ENCODE data around the gene RAB9A.

RAB9A gene

GRCh38 chrX:13658602-13659001 is 30.3 kb upstream of the RAB9A start:
- H3K4me3 ChIP-seq (ENCODE audit: control insufficient read depth, low read depth, low read length): no peak overlapping the region
- TF ChIP-seq, protein P1, sequence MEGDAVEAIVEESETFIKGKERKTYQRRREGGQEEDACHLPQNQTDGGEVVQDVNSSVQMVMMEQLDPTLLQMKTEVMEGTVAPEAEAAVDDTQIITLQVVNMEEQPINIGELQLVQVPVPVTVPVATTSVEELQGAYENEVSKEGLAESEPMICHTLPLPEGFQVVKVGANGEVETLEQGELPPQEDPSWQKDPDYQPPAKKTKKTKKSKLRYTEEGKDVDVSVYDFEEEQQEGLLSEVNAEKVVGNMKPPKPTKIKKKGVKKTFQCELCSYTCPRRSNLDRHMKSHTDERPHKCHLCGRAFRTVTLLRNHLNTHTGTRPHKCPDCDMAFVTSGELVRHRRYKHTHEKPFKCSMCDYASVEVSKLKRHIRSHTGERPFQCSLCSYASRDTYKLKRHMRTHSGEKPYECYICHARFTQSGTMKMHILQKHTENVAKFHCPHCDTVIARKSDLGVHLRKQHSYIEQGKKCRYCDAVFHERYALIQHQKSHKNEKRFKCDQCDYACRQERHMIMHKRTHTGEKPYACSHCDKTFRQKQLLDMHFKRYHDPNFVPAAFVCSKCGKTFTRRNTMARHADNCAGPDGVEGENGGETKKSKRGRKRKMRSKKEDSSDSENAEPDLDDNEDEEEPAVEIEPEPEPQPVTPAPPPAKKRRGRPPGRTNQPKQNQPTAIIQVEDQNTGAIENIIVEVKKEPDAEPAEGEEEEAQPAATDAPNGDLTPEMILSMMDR (conservative IDR thresholded peaks at IDR 0.05; ENCODE audit: control insufficient read depth, insufficient read depth, low read depth, low read length): peak; percentile 77
- peak; percentile 73 for DNase-seq (ENCODE audit: low read depth)

GRCh38 chrX:13659063-13659462 is 29.9 kb upstream of the RAB9A start:
- TF ChIP-seq, protein P1 (conservative IDR thresholded peaks at IDR 0.05; ENCODE audit: control insufficient read depth, insufficient read depth, low read depth, low read length): no peak
- no peak overlapping the region for H3K4me3 ChIP-seq (ENCODE audit: control insufficient read depth, low read depth, low read length)
- DNase-seq (ENCODE audit: low read depth): peak; percentile 81

- DNase-seq (ENCODE audit: low read depth): no peak
- H3K4me3 ChIP-seq (ENCODE audit: control insufficient read depth, low read depth, low read length): peak overlapping the region; percentile 26
- TF ChIP-seq, protein P1 (conservative IDR thresholded peaks at IDR 0.05; ENCODE audit: control insufficient read depth, insufficient read depth, low read depth, low read length): no peak
These were observed 27.1 kb upstream of the RAB9A start for GRCh38 chrX:13661735-13662288.

GRCh38 chrX:13662355-13662791 is 26.6 kb upstream of the RAB9A start:
- peak; percentile 94 for DNase-seq (ENCODE audit: low read depth)
- peak overlapping the region; percentile 26 for H3K4me3 ChIP-seq (ENCODE audit: control insufficient read depth, low read depth, low read length)
- TF ChIP-seq, protein P1 (conservative IDR thresholded peaks at IDR 0.05; ENCODE audit: control insufficient read depth, insufficient read depth, low read depth, low read length): no peak

DNA sequence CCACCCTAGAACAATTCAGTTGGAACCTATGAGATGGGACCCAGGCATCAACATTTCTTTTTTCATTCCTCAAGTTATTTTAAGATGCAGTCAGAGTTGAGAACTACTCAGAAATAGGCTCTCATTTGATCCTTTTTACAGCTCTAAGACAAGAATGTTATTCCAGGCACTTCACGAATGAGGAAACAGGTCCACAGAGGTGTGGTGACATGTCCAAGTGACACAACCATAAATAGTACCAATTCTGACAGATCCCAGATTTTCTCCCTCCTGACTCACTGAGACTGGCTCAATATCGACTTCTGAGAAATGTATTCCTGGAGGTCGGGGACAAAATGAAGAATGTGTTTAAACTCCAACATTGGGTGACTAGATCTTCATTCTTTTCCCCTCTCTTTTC is 24.9 kb upstream of the RAB9A start:
- TF ChIP-seq, protein P1 (conservative IDR thresholded peaks at IDR 0.05; ENCODE audit: control insufficient read depth, insufficient read depth, low read depth, low read length): no peak
- no peak overlapping the region for H3K4me3 ChIP-seq (ENCODE audit: control insufficient read depth, low read depth, low read length)
- DNase-seq (ENCODE audit: low read depth): no peak

DNA sequence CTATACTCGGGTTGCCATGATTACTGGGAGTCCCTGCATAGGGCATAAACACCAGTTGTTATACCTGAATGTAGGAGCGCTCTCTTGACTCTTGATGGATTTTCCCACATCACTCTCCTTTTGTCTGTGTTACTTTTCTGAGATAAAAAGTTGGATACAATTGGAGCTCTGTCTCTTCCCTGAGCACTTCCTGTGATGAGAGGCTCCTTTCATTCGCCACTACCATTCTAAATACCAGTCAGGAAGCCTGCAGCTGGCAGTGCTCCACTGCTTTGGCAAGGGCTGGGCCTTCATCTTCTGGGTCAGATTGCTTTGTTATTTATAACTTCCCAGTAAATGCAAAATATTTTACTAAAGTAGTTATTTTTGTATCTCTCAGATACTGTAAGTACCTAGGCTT is 22.1 kb upstream of the RAB9A start:
- DNase-seq (ENCODE audit: low read depth): no peak
- TF ChIP-seq, protein P1 (conservative IDR thresholded peaks at IDR 0.05; ENCODE audit: control insufficient read depth, insufficient read depth, low read depth, low read length): no peak
- H3K4me3 ChIP-seq (ENCODE audit: control insufficient read depth, low read depth, low read length): no peak overlapping the region

DNA sequence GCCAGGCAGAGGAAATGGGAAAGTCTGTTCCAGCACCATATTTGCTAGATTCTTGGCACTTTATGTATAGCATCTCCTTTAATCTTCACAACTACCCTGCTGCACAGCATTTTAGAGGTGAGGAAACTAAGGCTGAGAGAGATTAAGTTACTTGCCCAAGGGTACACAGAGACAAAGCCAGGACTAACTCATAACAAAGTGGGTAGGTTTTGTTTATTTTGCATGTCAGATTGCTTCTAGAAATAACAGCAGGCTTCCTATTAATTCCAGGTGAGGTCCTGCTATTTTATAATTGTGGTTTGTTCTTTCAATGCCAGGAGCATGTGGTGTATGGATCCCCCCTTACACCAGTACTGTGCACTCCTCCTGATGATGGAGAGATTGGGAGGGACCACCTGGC is 21.0 kb upstream of the RAB9A start:
- no peak for DNase-seq (ENCODE audit: low read depth)
- TF ChIP-seq, protein P1 (conservative IDR thresholded peaks at IDR 0.05; ENCODE audit: control insufficient read depth, insufficient read depth, low read depth, low read length): no peak
- H3K4me3 ChIP-seq (ENCODE audit: control insufficient read depth, low read depth, low read length): no peak overlapping the region

Data from fibroblast of mammary gland (primary cell).